Tibial nerve (tissue), 4 donors: Measurements from ENCODE around the gene RAB8A. TPM values are rescaled to one million over a fixed set of nuclear protein-coding genes. Genes with fewer than 3 reads are reported as not detected.
"Not testable (repeated sequence)": the region's sequence is repeated elsewhere in the genome, so short reads cannot be mapped to it uniquely, and the experiment has no call there.

Experiments
- DNase-seq, 2 donors: peaks; one replicate each; pipeline ENCODE4 v3.0.0-alpha.2; 2019; ENCODE audit warnings: low spot score in 2 of 2
- H3K27ac ChIP-seq, 4 donors: fragments of 200-600 bp; sonication (generic) in 3 of 4; one replicate each; pipeline ENCODE4 v1.5.1; 2017 to 2019; ENCODE audit warnings: mild to moderate bottlenecking in 1 of 4
- H3K27me3 ChIP-seq, 2 donors: fragments of 200-600 bp; sonication (generic) in 1 of 2; one replicate each; pipeline versions ENCODE4 v1.5.1 to v1.6.0; 2017 to 2019
- H3K36me3 ChIP-seq, 3 donors: fragments of 200-600 bp; sonication (generic); one replicate each; pipeline ENCODE4 v1.5.1; 2018 to 2019
- H3K4me1 ChIP-seq, 4 donors: fragments of 200-600 bp; sonication (generic) in 3 of 4; one replicate each; pipeline ENCODE4 v1.5.1; 2017 to 2019
- H3K4me3 ChIP-seq, 4 donors: fragments of 200-600 bp; sonication (generic) in 3 of 4; one replicate each; pipeline ENCODE4 v1.5.1; 2017 to 2019; ENCODE audit warnings: mild to moderate bottlenecking in 1 of 4, moderate library complexity in 1 of 4
- H3K9me3 ChIP-seq, 4 donors: fragments of 200-600 bp; sonication (generic) in 3 of 4; one replicate each; pipeline ENCODE4 v1.5.1; 2017 to 2019
- EP300 ChIP-seq, 2 donors: sonication (generic); formaldehyde crosslinking; IDR thresholded peaks; one replicate each; pipeline ENCODE4 v1.6.1; 2017; ENCODE audit warnings: antibody characterized with exemption in 2 of 2, mild to moderate bottlenecking in 1 of 2
- POLR2A ChIP-seq, 2 donors: fragments of 450-650 bp; IDR thresholded peaks; one replicate each; pipeline ENCODE4 v1.6.1; 2017; ENCODE audit warnings: antibody characterized with exemption in 2 of 2, mild to moderate bottlenecking in 2 of 2, moderate library complexity in 2 of 2
- WGBS, 2 donors: methylation state at CpG; one replicate each; pipeline ENCODE4 v1.1.5; 2018; 5-methylcytosine and 5-hydroxymethylcytosine counted together
- total RNA-seq, 4 donors: library from RNA; depleted of rRNA; stranded (reverse); fragments of >200 nt; gene quantifications; one replicate each; pipeline ENCODE4 v1.1.0, GENCODE V29; 2016
- TF ChIP-seq, protein P1 (sequence below), 5 experiments: fragments of 200-600 bp in 3 of 5; fragments of 450-650 bp in 2 of 5; sonication (generic) in 3 of 5; IDR thresholded peaks; one replicate each; pipeline ENCODE4 v1.5.1; 2016 to 2019; ENCODE audit warnings: antibody characterized with exemption in 5 of 5, mild to moderate bottlenecking in 3 of 5, moderate library complexity in 2 of 5

Gene RAB8A
- total RNA-seq, 4 donors from 2014 or later = 27.3 to 42.9 (median 36.3) TPM

GRCh38 chr19:16113727-16114126 is 2.0 kb downstream of the RAB8A start:
- TF ChIP-seq POLR2A (IDR thresholded peaks at IDR 0.05) = no peak
- no peak for TF ChIP-seq EP300 (IDR thresholded peaks at IDR 0.05)
- TF ChIP-seq, protein P1, sequence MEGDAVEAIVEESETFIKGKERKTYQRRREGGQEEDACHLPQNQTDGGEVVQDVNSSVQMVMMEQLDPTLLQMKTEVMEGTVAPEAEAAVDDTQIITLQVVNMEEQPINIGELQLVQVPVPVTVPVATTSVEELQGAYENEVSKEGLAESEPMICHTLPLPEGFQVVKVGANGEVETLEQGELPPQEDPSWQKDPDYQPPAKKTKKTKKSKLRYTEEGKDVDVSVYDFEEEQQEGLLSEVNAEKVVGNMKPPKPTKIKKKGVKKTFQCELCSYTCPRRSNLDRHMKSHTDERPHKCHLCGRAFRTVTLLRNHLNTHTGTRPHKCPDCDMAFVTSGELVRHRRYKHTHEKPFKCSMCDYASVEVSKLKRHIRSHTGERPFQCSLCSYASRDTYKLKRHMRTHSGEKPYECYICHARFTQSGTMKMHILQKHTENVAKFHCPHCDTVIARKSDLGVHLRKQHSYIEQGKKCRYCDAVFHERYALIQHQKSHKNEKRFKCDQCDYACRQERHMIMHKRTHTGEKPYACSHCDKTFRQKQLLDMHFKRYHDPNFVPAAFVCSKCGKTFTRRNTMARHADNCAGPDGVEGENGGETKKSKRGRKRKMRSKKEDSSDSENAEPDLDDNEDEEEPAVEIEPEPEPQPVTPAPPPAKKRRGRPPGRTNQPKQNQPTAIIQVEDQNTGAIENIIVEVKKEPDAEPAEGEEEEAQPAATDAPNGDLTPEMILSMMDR (IDR thresholded peaks at IDR 0.05) = no peak
- no peak overlapping the region for H3K4me3 ChIP-seq
- DNase-seq = no peak
- peaks cover 0 to 26% (median 6%) of the 10 kb centered on the region in 3 donors for H3K36me3 ChIP-seq
- H3K27me3 ChIP-seq = no peaks in the 10 kb centered on the region
- WGBS, 2 donors = 55 to 77% methylated on average over 3 of the region's 3 CpGs
- H3K4me1 ChIP-seq = peaks cover 0 to 61% (median 43%) of the 10 kb centered on the region in 4 donors
- no peaks in the 10 kb centered on the region for H3K9me3 ChIP-seq
- peak overlapping the region in 1 of 4 donors; percentile 97 for H3K27ac ChIP-seq

DNA sequence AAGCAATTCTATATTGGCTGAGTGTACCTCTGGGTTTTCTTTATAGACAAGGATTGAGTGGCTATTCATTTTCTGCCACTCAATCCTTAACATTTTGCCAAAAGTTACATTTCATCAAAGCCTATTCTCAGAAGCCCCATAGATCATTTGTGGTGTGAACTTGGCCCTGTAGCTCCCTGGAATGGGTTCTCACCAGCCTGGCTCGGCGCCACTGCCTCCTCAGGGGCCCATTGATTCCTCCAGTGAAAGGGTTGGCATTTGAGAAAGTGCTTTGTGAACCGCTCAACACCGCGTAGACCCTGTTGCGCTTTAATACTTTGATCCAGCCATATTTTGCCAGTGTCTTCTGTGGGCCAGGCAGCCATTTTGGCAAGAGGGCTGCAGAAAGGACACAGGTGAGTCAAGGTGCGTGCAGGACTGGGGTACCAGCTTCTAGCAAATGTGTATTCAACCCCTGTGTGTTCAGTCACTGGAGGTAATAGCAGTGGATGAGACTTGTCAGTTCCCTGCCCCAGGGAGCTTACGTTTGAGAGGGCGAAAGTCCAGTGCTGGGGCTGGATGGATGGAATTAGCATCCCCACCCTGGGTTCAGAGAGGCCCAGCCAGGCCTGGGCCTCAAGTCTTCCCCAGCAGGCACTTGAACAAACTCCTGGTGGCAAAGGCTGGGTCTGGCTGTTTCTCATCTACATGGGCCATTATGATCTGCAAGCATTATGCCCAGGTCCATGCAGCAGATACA is 3.8 kb downstream of the RAB8A start:
- WGBS, 2 donors = 45 to 56% methylated on average over 7 to 9 of the region's 9 CpGs
- TF ChIP-seq EP300 (IDR thresholded peaks at IDR 0.05) = no peak
- TF ChIP-seq, protein P1 (IDR thresholded peaks at IDR 0.05) = no peak
- TF ChIP-seq POLR2A (IDR thresholded peaks at IDR 0.05) = no peak
- H3K27ac ChIP-seq = peak overlapping the region in 3 of 4 donors; percentile 13 to 50 (median 39)
- H3K4me3 ChIP-seq = no peak overlapping the region
- H3K27me3 ChIP-seq = no peaks in the 10 kb centered on the region
- peaks cover 0 to 44% (median 20%) of the 10 kb centered on the region in 3 donors for H3K36me3 ChIP-seq
- H3K4me1 ChIP-seq = peaks cover 0 to 77% (median 42%) of the 10 kb centered on the region in 4 donors
- no peak for DNase-seq
- H3K9me3 ChIP-seq = no peaks in the 10 kb centered on the region

GRCh38 chr19:16116067-16116466 is 4.4 kb downstream of the RAB8A start:
- H3K36me3 ChIP-seq = peaks cover 0 to 50% (median 20%) of the 10 kb centered on the region in 3 donors
- no peaks in the 10 kb centered on the region for H3K9me3 ChIP-seq
- peak overlapping the region in 1 of 4 donors; percentile 39 for H3K27ac ChIP-seq
- no peaks in the 10 kb centered on the region for H3K27me3 ChIP-seq
- TF ChIP-seq EP300 (IDR thresholded peaks at IDR 0.05) = no peak
- WGBS, 2 donors = 59 to 65% methylated on average over 4 of the region's 4 CpGs
- H3K4me3 ChIP-seq = no peak overlapping the region
- DNase-seq = no peak
- H3K4me1 ChIP-seq = peaks cover 0 to 74% (median 38%) of the 10 kb centered on the region in 4 donors

GRCh38 chr19:16117594-16118033 is 5.9 kb downstream of the RAB8A start:
- no peak for DNase-seq
- Histone ChIP-seq H3K4me3 (no peak overlapping the region), H3K9me3 (no peaks in the 10 kb centered on the region), H3K27me3 (no peaks in the 10 kb centered on the region), H3K4me1 (peaks cover 0 to 69% (median 31%) of the 10 kb centered on the region in 4 donors), H3K36me3 (peaks cover 0 to 65% (median 26%) of the 10 kb centered on the region in 3 donors), H3K27ac (peak overlapping the region in 1 of 4 donors; percentile 68)
- TF ChIP-seq, protein P1 (IDR thresholded peaks at IDR 0.05) = no peak
- TF ChIP-seq POLR2A (IDR thresholded peaks at IDR 0.05) = no peak
- TF ChIP-seq EP300 (IDR thresholded peaks at IDR 0.05) = no peak
- 81 to 82% methylated on average over 11 of the region's 11 CpGs for WGBS, 2 donors

GRCh38 chr19:16118489-16119033 is 6.9 kb downstream of the RAB8A start:
- no peak for DNase-seq
- Histone ChIP-seq H3K27ac (peak overlapping the region in 2 of 4 donors; percentile 17 to 68), H3K27me3 (no peaks in the 10 kb centered on the region), H3K4me1 (peaks cover 0 to 59% (median 21%) of the 10 kb centered on the region in 4 donors), H3K36me3 (peaks cover 0 to 75% (median 29%) of the 10 kb centered on the region in 3 donors), H3K9me3 (no peaks in the 10 kb centered on the region), H3K4me3 (no peak overlapping the region)
- WGBS, 2 donors = 67 to 78% methylated on average over 12 of the region's 12 CpGs
- TF ChIP-seq EP300 (IDR thresholded peaks at IDR 0.05) = no peak
- TF ChIP-seq, protein P1 (IDR thresholded peaks at IDR 0.05) = no peak
- TF ChIP-seq POLR2A (IDR thresholded peaks at IDR 0.05) = no peak

GRCh38 chr19:16119075-16119857 is 7.6 kb downstream of the RAB8A start:
- WGBS, 2 donors = 84 to 85% methylated on average over 19 of the region's 19 CpGs
- not testable (repeated sequence) for DNase-seq, H3K27me3 ChIP-seq, H3K4me3 ChIP-seq, H3K9me3 ChIP-seq
- Histone ChIP-seq H3K36me3 (peaks cover 0 to 82% (median 33%) of the 10 kb centered on the region in 3 donors), H3K4me1 (peaks cover 0 to 53% (median 15%) of the 10 kb centered on the region in 4 donors), H3K27ac (peak overlapping the region in 2 of 4 donors; percentile 60 to 65)
